Uterus (tissue), 2 donors: ENCODE measurements around the gene GJA4.

Source experiments
- CTCF ChIP-seq, 4 experiments: fragments of 200-600 bp in 2 of 4; fragments of 450-650 bp in 2 of 4; sonication (generic) in 2 of 4; IDR thresholded peaks; one replicate each; pipeline ENCODE4 v1.5.1; 2016 to 2019; ENCODE audit warnings: antibody characterized with exemption in 4 of 4, mild to moderate bottlenecking in 2 of 4, moderate library complexity in 1 of 4
- POLR2A ChIP-seq, 2 donors: fragments of 450-650 bp; IDR thresholded peaks; one replicate each; pipeline ENCODE4 v1.6.1; 2016; ENCODE audit warnings: antibody characterized with exemption in 2 of 2, mild to moderate bottlenecking in 1 of 2, moderate library complexity in 1 of 2

- no peak for TF ChIP-seq CTCF (IDR thresholded peaks at IDR 0.05)
- TF ChIP-seq POLR2A (IDR thresholded peaks at IDR 0.05): no peak
Observed at GRCh38 chr1:34779526-34779925, 13.3 kb upstream of the GJA4 start.
